GM08714 (cell line): Measurements from ENCODE around the gene PIK3R6.
"Not testable (repeated sequence)": the region's sequence is repeated elsewhere in the genome, so short reads cannot be mapped to it uniquely, and the experiment has no call there.

Experiments
- H3K4me3 ChIP-seq: fragments of 200-500 bp; sonication (Bioruptor generic); 2 replicates; pipeline ENCODE4 v1.5.1; 2014; ENCODE audit warnings: mild to moderate bottlenecking, low read length, inconsistent platforms
- ZNF274 ChIP-seq: IDR thresholded peaks from 2 replicates; pipeline ENCODE4 v1.6.1; 2012; ENCODE audit warnings: mild to moderate bottlenecking, low read depth, low read length

Gene PIK3R6

GRCh38 chr17:8887834-8888703 is 20.6 kb upstream of the PIK3R6 start:
- no peak for TF ChIP-seq ZNF274
- H3K4me3 ChIP-seq = no peak overlapping the region

- no peak for TF ChIP-seq ZNF274
Observed at GRCh38 chr17:8887301-8887700, 19.8 kb upstream of the PIK3R6 start.

GRCh38 chr17:8885967-8886684 is 18.7 kb upstream of the PIK3R6 start:
- no peak overlapping the region for H3K4me3 ChIP-seq
- TF ChIP-seq ZNF274 = no peak

More at GRCh38 chr17:8887301-8887700, 19.8 kb upstream of the PIK3R6 start:
- H3K4me3 ChIP-seq = no peak overlapping the region

GRCh38 chr17:8885163-8885966 is 17.9 kb upstream of the PIK3R6 start:
- not testable (repeated sequence) for H3K4me3 ChIP-seq

- H3K4me3 ChIP-seq = no peak overlapping the region
- no peak for TF ChIP-seq ZNF274
Observed at GRCh38 chr17:8884336-8884990, 17.0 kb upstream of the PIK3R6 start.

GRCh38 chr17:8883353-8883752 is 15.9 kb upstream of the PIK3R6 start:
- H3K4me3 ChIP-seq = no peak overlapping the region
- no peak for TF ChIP-seq ZNF274

- H3K4me3 ChIP-seq = no peak overlapping the region
- no peak for TF ChIP-seq ZNF274
Observed at GRCh38 chr17:8881606-8882005, 14.1 kb upstream of the PIK3R6 start.

- TF ChIP-seq ZNF274 = no peak
- H3K4me3 ChIP-seq = no peak overlapping the region
Observed at GRCh38 chr17:8880466-8880865, 13.0 kb upstream of the PIK3R6 start.

- no peak for TF ChIP-seq ZNF274
Observed at GRCh38 chr17:8879410-8879809, 11.9 kb upstream of the PIK3R6 start.

GRCh38 chr17:8877984-8878383 is 10.5 kb upstream of the PIK3R6 start:
- H3K4me3 ChIP-seq = no peak overlapping the region
- TF ChIP-seq ZNF274 = no peak

More at GRCh38 chr17:8879410-8879809, 11.9 kb upstream of the PIK3R6 start:
- H3K4me3 ChIP-seq = no peak overlapping the region

GRCh38 chr17:8875957-8876356 is 8.5 kb upstream of the PIK3R6 start:
- H3K4me3 ChIP-seq = no peak overlapping the region
- TF ChIP-seq ZNF274 = no peak

- TF ChIP-seq ZNF274 = no peak
- H3K4me3 ChIP-seq = no peak overlapping the region
Observed at GRCh38 chr17:8875436-8875835, 8.0 kb upstream of the PIK3R6 start.

GRCh38 chr17:8873801-8874715 is 6.6 kb upstream of the PIK3R6 start:
- TF ChIP-seq ZNF274 = no peak
- no peak overlapping the region for H3K4me3 ChIP-seq
